Transverse colon (tissue), 3 donors: ENCODE measurements around the gene CDKN2D.

Source experiments
- POLR2A ChIP-seq: fragments of 450-650 bp; IDR thresholded peaks from one replicate; pipeline ENCODE4 v1.6.1; 2016; ENCODE audit warnings: antibody characterized with exemption, mild to moderate bottlenecking, moderate library complexity
- TF ChIP-seq, protein P1 (sequence below), 5 experiments: fragments of 200-600 bp in 3 of 5; fragments of 450-650 bp in 2 of 5; sonication (generic) in 3 of 5; IDR thresholded peaks; 1 replicate in 2 of 5; 2 replicates in 3 of 5; pipeline ENCODE4 v1.5.1; 2016 to 2017; ENCODE audit warnings: antibody characterized with exemption in 5 of 5, inconsistent platforms in 3 of 5, mild to moderate bottlenecking in 2 of 5, moderate library complexity in 1 of 5

DNA sequence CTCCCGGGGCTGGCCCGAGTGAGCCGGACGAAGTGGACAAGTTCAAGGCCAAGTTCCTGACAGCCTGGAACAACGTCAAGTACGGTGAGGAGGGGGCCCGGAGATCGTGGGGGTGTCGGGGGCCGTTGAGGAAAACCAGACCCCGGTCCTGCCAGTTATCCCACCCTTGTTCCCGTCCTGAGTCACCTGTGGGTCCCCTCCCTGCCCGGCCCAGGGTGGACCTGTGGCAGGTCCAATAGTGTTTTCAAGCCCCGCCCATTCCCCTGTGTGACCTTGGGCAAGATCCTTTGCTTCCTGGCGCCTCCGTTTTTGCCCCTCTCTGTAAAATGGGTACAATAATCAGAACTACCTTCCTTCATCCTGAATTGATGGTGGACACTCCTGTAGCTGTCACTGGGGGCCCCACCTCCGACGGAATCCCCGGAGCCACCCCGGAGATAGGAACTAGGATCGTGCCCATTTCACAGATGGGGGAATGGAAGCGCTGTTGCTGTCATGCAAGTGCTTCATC, 24.5 kb downstream of the CDKN2D start:
- TF ChIP-seq, protein P1, sequence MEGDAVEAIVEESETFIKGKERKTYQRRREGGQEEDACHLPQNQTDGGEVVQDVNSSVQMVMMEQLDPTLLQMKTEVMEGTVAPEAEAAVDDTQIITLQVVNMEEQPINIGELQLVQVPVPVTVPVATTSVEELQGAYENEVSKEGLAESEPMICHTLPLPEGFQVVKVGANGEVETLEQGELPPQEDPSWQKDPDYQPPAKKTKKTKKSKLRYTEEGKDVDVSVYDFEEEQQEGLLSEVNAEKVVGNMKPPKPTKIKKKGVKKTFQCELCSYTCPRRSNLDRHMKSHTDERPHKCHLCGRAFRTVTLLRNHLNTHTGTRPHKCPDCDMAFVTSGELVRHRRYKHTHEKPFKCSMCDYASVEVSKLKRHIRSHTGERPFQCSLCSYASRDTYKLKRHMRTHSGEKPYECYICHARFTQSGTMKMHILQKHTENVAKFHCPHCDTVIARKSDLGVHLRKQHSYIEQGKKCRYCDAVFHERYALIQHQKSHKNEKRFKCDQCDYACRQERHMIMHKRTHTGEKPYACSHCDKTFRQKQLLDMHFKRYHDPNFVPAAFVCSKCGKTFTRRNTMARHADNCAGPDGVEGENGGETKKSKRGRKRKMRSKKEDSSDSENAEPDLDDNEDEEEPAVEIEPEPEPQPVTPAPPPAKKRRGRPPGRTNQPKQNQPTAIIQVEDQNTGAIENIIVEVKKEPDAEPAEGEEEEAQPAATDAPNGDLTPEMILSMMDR (IDR thresholded peaks at IDR 0.05), result no peak
- peak; percentile 48 for TF ChIP-seq POLR2A
